Ureter (tissue), 1 donor: Measurements from ENCODE around the gene PPFIA3. TPM values are rescaled to one million over a fixed set of nuclear protein-coding genes. Genes with fewer than 3 reads are reported as not detected.
"Not testable (repeated sequence)": the region's sequence is repeated elsewhere in the genome, so short reads cannot be mapped to it uniquely, and the experiment has no call there.

ENCODE experiments used
- DNase-seq: peaks from one replicate; pipeline ENCODE4 v3.0.0-alpha.2; 2020; ENCODE audit warnings: low spot score
- total RNA-seq: library from RNA; stranded (reverse); gene quantifications from one replicate; pipeline ENCODE4 v1.2.4, GENCODE V29; 2023
- donor health status: DM: yes; HTN: yes; CAD: no.

Gene PPFIA3
- total RNA-seq, 1 donor from 2014 or later: 9.0 TPM

- DNase-seq: no peak
Measured at GRCh38 chr19:49125025-49125731, 5.8 kb downstream of the PPFIA3 start.

- DNase-seq: no peak
Measured at GRCh38 chr19:49126575-49126974, 7.2 kb downstream of the PPFIA3 start.

GRCh38 chr19:49127225-49127624 is 7.9 kb downstream of the PPFIA3 start:
- not testable (repeated sequence) for DNase-seq

- DNase-seq: peak; percentile 97
Measured at GRCh38 chr19:49127674-49128544, 8.6 kb downstream of the PPFIA3 start.

GRCh38 chr19:49128545-49129237 is 9.3 kb downstream of the PPFIA3 start:
- DNase-seq: no peak

GRCh38 chr19:49129238-49129583 is 9.9 kb downstream of the PPFIA3 start:
- DNase-seq: no peak

GRCh38 chr19:49130325-49130724 is 11.0 kb downstream of the PPFIA3 start:
- DNase-seq: no peak

- no peak for DNase-seq
Measured at GRCh38 chr19:49132974-49133609, 13.7 kb downstream of the PPFIA3 start.

GRCh38 chr19:49133621-49134454 is 14.5 kb downstream of the PPFIA3 start:
- peak; percentile 85 for DNase-seq

- DNase-seq: no peak
Measured at GRCh38 chr19:49135686-49136085, 16.3 kb downstream of the PPFIA3 start.

- no peak for DNase-seq
Measured at GRCh38 chr19:49136771-49137171, 17.4 kb downstream of the PPFIA3 start.

- DNase-seq: no peak
Measured at GRCh38 chr19:49140951-49141350, 21.6 kb downstream of the PPFIA3 start.

GRCh38 chr19:49141352-49141751 is 22.0 kb downstream of the PPFIA3 start:
- no peak for DNase-seq

GRCh38 chr19:49142866-49143335 is 23.6 kb downstream of the PPFIA3 start:
- DNase-seq: peak; percentile 88

- DNase-seq: peak; percentile 78
Measured at GRCh38 chr19:49145573-49146407, 26.4 kb downstream of the PPFIA3 start.

- not testable (repeated sequence) for DNase-seq
Measured at GRCh38 chr19:49146408-49146770, 27.0 kb downstream of the PPFIA3 start.

- no peak for DNase-seq
Measured at GRCh38 chr19:49148044-49148682, 28.8 kb downstream of the PPFIA3 start.

GRCh38 chr19:49148784-49149651 is 29.7 kb downstream of the PPFIA3 start:
- peak; percentile 99 for DNase-seq
